Naive thymus-derived CD8-positive, alpha-beta T cell (primary cell): ENCODE results near the gene EP400. TPM values are rescaled to one million over a fixed set of nuclear protein-coding genes. Genes with fewer than 3 reads are reported as not detected.

ENCODE experiments used
- ATAC-seq, 2 donors: fragments of 150-1000 bp; cut with Tn5 transposase in 1 of 2; sonication (Bioruptor Pico), chemical (Tn5 transposase) in 1 of 2; 1 replicate in 1 of 2; 2 replicates in 1 of 2; pipeline ENCODE4 v1.10.0; 2021; ENCODE audit warnings: mild to moderate bottlenecking in 2 of 2, moderate library complexity in 2 of 2
- POLR2A ChIA-PET: fragments of 350-600 bp; sonication (Branson Sonifier 250); formaldehyde crosslinking; loops from one replicate; lab custom pipeline; 2021; ENCODE audit warnings: antibody characterized with exemption; lab: Charles Lee
- DNase-seq, 10 donors: peaks; one replicate each; pipeline versions ENCODE4 v3.0.0 to v3.0.0-alpha.2; 2020 to 2022
- H3K27ac Mint-ChIP-seq, 10 donors: one replicate each; pipeline ENCODE4 v1.8.0; 2020 to 2022; ENCODE audit warnings: mild to moderate bottlenecking in 10 of 10, mixed read lengths in 10 of 10, moderate library complexity in 4 of 10, inconsistent platforms in 1 of 10
- H3K27me3 Mint-ChIP-seq, 5 donors: one replicate each; pipeline ENCODE4 v1.8.0; 2021 to 2022; ENCODE audit warnings: mixed read lengths in 5 of 5
- H3K36me3 Mint-ChIP-seq, 3 donors: one replicate each; pipeline ENCODE4 v1.8.0; 2020 to 2022; ENCODE audit warnings: mixed read lengths in 3 of 3, mild to moderate bottlenecking in 2 of 3, inconsistent platforms in 1 of 3
- H3K4me1 Mint-ChIP-seq, 4 donors: one replicate each; pipeline ENCODE4 v1.8.0; 2021 to 2022; ENCODE audit warnings: mixed read lengths in 4 of 4
- H3K4me3 Mint-ChIP-seq, 10 donors: one replicate each; pipeline ENCODE4 v1.8.0; 2020 to 2022; ENCODE audit warnings: mild to moderate bottlenecking in 10 of 10, mixed read lengths in 10 of 10, moderate library complexity in 6 of 10, inconsistent platforms in 1 of 10
- H3K9me3 Mint-ChIP-seq, 9 donors: one replicate each; pipeline ENCODE4 v1.8.0; 2020 to 2022; ENCODE audit warnings: mixed read lengths in 9 of 9, mild to moderate bottlenecking in 3 of 9, inconsistent platforms in 1 of 9, moderate library complexity in 1 of 9
- polyA plus RNA-seq, 3 donors: library from polyadenylated mRNA; unstranded; fragments of 300-500 nt; fragmentation: Illumina TruSeq; gene quantifications; one replicate each; pipeline ENCODE4 v1.2.3, GENCODE V29; 2021
- total RNA-seq, 8 experiments: library from RNA in 2 of 8; stranded (reverse) in 2 of 8; gene quantifications; one replicate each; pipeline ENCODE4 v1.2.3 and lab custom pipeline; 2021 to 2026

EP400 gene
- total and polyA plus RNA-seq, 5 experiments from 2014 or later = 1.1 to 82.5 (median 3.4) TPM

GRCh38 chr12:131922772-131923171 lies 27.0 kb upstream of the EP400 start:
- Mint-ChIP-seq H3K9me3 (no peaks in the 10 kb centered on the region), H3K36me3 (peaks cover 0 to 6% (median 0%) of the 10 kb centered on the region in 3 donors), H3K27ac (peak overlapping the region in 2 of 10 donors; percentile 33 to 60), H3K4me1 (peaks cover 2 to 20% (median 6%) of the 10 kb centered on the region in 4 donors), H3K27me3 (no peaks in the 10 kb centered on the region), H3K4me3 (no peak overlapping the region)
- ATAC-seq = no peak
- no peak for DNase-seq
- POLR2A ChIA-PET = no interaction called here

- H3K27me3 Mint-ChIP-seq = no peaks in the 10 kb centered on the region
- ATAC-seq (no peak), DNase-seq (peak in 1 of 10 donors; percentile 16)
- POLR2A ChIA-PET = no interaction called here
- H3K9me3 Mint-ChIP-seq = no peaks in the 10 kb centered on the region
- peak overlapping the region in 1 of 10 donors; percentile 33 for H3K27ac Mint-ChIP-seq
- peaks cover 0 to 6% (median 0%) of the 10 kb centered on the region in 3 donors for H3K36me3 Mint-ChIP-seq
- no peak overlapping the region for H3K4me3 Mint-ChIP-seq
- peaks cover 6 to 24% (median 9%) of the 10 kb centered on the region in 4 donors for H3K4me1 Mint-ChIP-seq
Measured at GRCh38 chr12:131923260-131923659, 26.5 kb upstream of the EP400 start.

- Mint-ChIP-seq H3K27me3 (no peaks in the 10 kb centered on the region), H3K27ac (peak overlapping the region in 4 of 10 donors; percentile 44 to 92 (median 58)), H3K4me1 (peaks cover 10 to 40% (median 21%) of the 10 kb centered on the region in 4 donors), H3K4me3 (peak overlapping the region; percentile 82 to 99 (median 91)), H3K36me3 (peaks cover 0 to 11% (median 3%) of the 10 kb centered on the region in 3 donors), H3K9me3 (no peaks in the 10 kb centered on the region)
- no peak for DNase-seq
- no peak for ATAC-seq
- POLR2A ChIA-PET = interaction anchor here (0.6 to 4.3 kb wide), 4 partner anchors 23 to 220 kb away, joined by 3 to 42 read pairs (median 5); partner anchors contain the start of gene EP400
Measured at GRCh38 chr12:131927110-131928079, 22.3 kb upstream of the EP400 start.

DNA sequence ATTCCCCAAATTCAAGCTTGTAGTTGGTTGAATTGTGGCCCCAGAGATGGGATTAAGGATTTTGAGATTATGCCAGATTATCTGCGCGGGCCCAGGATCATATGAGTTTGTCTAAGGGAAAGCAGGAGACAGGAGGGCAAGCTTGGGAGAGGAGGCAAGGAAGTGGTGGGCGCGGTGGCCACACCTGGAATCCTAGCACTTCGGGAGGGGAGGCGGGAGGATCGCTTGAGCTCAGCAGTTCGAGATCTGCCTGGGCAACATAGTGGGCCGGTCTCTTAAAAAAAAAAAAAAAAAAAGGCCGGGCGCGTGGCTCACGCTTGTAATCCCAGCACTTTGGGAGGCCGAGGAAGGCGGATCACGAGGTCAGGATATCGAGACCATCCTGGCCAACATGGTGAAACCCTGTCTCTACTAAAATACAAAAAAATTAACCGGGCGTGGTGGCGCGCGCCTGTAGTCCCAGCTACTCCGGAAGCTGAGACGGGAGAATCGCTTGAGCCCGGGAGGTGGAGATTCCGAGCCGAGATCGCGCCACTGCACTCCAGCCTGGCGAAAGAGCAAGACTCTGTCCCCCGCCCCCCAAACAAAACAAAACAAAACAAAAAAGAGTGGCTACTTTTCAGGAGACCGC lies 21.5 kb upstream of the EP400 start:
- no peaks in the 10 kb centered on the region for H3K27me3 Mint-ChIP-seq
- H3K36me3 Mint-ChIP-seq = peaks cover 0 to 17% (median 6%) of the 10 kb centered on the region in 3 donors
- peak; percentile 8 to 10 for ATAC-seq
- no peaks in the 10 kb centered on the region for H3K9me3 Mint-ChIP-seq
- POLR2A ChIA-PET = interaction anchor here (0.6 to 4.3 kb wide), 5 partner anchors 22 to 221 kb away, joined by 3 to 42 read pairs (median 5); partner anchors contain the start of gene EP400
- no peak for DNase-seq
- H3K4me3 Mint-ChIP-seq = peak overlapping the region; percentile 82 to 99 (median 91)
- peak overlapping the region in 9 of 10 donors; percentile 52 to 95 (median 80) for H3K27ac Mint-ChIP-seq
- peaks cover 14 to 38% (median 21%) of the 10 kb centered on the region in 4 donors for H3K4me1 Mint-ChIP-seq

DNA sequence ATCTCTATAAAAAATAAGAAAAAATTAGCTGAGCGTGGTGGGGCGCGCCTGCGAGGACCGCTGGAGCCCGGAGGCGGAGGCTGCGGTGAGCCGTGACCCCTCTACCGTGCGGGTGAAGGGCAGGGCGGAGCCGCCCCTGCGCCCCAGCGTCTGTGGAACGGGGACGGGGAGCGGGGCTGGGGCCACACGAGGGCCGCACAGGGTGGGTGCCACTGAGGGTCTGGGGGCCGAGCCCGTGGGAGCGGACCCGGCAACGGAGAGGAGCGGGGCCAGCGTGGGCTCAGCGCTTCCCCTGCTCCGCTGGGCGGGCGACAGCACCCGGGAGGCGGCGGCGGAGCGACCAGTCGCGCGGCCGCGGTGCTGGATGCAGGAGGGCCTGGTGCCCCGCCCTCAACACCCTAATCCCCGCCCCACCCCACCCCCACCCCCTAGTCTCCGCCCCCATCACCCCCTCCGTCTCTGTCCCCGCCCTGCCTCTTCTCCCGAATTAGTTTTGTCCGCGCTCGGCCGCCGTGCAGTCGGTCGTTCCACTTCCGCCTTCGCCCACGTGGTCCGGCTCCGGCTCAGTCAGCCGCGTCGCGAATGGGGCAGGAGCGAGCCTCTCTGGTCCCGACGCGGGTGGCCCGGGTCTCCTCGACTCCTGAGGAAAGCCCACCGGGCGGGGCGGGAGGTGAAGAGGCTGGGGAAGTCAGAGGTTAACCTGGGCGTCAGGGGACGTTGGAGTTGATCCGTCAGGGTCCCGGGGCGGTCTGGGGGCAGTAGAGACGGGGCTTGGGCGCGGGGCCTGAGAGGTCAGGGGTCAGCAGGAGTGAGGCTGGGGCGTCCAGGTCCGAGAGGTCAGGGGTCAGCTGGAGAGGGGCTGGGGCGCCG lies 20.8 kb upstream of the EP400 start, which contains the start of gene PUS1:
Gene PUS1, plus strand, starts transcription at position 566 of the 870 bp plus-strand sequence. CDS start 447 bp downstream, outside the sequence.
- H3K4me1 Mint-ChIP-seq = peaks cover 14 to 33% (median 21%) of the 10 kb centered on the region in 4 donors
- ATAC-seq (peak; percentile 82 to 83), DNase-seq (peak; percentile 89 to 97 (median 92))
- no peaks in the 10 kb centered on the region for H3K9me3 Mint-ChIP-seq
- H3K27ac Mint-ChIP-seq = peak within 1 kb of the TSS; percentile 77 to 95 (median 92)
- POLR2A ChIA-PET = interaction anchor here (0.6 to 4.3 kb wide), 8 partner anchors 10 to 153 kb away, joined by 3 to 42 read pairs (median 5); partner anchors contain the start of gene EP400
- H3K4me3 Mint-ChIP-seq = peak within 1 kb of the TSS; percentile 88 to 99 (median 94)
- H3K27me3 Mint-ChIP-seq = no peaks in the 10 kb centered on the region
- peaks cover 0 to 24% (median 6%) of the 10 kb centered on the region in 3 donors for H3K36me3 Mint-ChIP-seq

DNA sequence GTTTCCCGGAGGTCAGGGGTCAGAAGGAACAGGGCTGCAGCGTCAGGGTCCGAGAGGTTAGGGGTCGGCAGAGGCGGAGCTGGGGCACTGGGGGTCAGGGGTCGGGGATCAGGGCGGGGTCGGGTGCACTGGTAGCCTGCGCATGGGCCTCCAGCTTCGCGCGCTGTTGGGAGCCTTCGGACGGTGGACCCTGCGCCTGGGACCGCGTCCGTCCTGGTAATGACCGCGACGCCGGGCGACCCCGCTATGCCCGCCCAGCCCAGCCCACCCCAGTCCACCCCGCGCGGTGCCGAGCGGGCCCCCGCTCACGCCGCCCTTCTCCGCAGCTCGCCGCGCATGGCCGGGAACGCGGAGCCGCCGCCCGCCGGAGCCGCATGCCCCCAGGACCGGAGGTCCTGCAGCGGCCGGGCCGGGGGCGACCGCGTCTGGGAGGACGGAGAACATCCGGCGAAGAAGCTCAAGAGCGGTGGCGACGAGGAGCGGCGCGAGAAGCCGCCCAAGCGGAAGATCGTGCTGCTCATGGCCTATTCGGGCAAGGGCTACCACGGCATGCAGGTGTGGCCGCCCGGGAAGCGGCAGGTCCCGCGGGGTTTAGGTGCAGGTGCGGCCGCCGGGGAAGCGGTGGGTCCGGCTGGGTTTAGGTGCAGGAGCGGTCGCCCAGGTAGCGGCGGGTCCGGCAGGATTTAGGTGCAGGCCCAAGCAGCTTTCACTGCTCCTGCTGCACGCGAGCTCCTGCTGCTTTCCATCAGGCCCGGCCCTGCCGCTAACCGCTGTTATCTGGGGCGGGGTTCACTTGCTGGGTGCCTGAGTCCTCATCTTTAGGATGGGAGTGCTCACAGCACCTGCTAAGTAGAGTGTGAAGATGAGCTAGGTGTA lies 19.9 kb upstream of the EP400 start:
- peak overlapping the region; percentile 53 to 95 (median 92) for H3K27ac Mint-ChIP-seq
- DNase-seq = peak in 4 of 10 donors; percentile 24 to 36 (median 30)
- H3K27me3 Mint-ChIP-seq = no peaks in the 10 kb centered on the region
- no peaks in the 10 kb centered on the region for H3K9me3 Mint-ChIP-seq
- POLR2A ChIA-PET = interaction anchor here (0.6 to 4.3 kb wide), 8 partner anchors 9 to 40 kb away, joined by 3 to 42 read pairs (median 4); partner anchors contain the start of gene EP400
- H3K36me3 Mint-ChIP-seq = peaks cover 0 to 31% (median 9%) of the 10 kb centered on the region in 3 donors
- H3K4me1 Mint-ChIP-seq = peaks cover 14 to 27% (median 19%) of the 10 kb centered on the region in 4 donors
- peak overlapping the region; percentile 88 to 99 (median 94) for H3K4me3 Mint-ChIP-seq
- peak in 1 of 2 donors; percentile 7 for ATAC-seq

DNA sequence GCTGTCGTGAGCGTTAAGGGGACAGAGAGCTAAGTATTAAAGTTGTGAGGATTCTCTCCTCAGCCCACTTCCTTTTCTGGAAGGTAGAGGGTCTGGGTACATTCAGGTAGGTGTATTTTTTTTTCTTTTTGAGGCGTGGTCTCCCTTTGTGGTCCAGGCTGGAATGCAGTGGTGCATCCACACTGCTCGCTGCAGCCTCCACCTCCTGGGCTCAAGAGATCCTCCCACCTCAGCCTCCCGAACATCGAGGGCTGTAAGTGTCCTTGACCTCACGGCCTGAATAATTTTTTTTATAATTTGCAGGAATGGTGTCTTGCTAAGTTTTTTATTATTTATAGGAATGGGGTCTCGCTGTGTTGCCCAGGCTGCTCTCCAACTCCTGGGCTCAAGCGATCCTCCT lies 19.2 kb upstream of the EP400 start:
- H3K4me3 Mint-ChIP-seq = peak overlapping the region; percentile 82 to 99 (median 87)
- ATAC-seq (no peak), DNase-seq (no peak)
- H3K4me1 Mint-ChIP-seq = peaks cover 14 to 23% (median 18%) of the 10 kb centered on the region in 4 donors
- POLR2A ChIA-PET = interaction anchor here (0.6 to 4.3 kb wide), 5 partner anchors 14 to 33 kb away, joined by 3 to 42 read pairs (median 4); partner anchors contain the start of gene EP400
- peak overlapping the region in 9 of 10 donors; percentile 10 to 85 (median 78) for H3K27ac Mint-ChIP-seq
- H3K27me3 Mint-ChIP-seq = no peaks in the 10 kb centered on the region
- H3K36me3 Mint-ChIP-seq = peaks cover 0 to 34% (median 9%) of the 10 kb centered on the region in 3 donors
- H3K9me3 Mint-ChIP-seq = no peaks in the 10 kb centered on the region

DNA sequence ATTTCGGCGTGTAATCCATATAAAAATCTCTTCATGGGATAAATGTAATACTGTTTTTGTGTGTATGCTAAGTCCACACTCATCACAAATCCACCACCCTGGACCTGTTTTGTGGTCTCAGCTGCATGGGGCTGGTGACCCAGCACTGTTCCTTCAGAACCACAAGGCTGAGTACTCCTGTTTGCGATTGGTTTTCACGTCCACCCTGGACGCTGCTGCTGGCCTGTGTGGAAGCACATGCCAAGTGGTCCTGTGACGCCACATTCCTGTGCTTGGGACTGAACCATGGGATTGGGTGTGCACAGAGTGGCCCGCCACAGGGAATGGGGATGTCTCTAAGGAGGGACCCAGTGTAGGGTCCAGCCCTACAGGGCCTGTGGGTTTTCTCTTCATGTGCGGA lies 16.4 kb upstream of the EP400 start:
- H3K4me3 Mint-ChIP-seq = no peak overlapping the region
- H3K9me3 Mint-ChIP-seq = no peaks in the 10 kb centered on the region

GRCh38 chr12:131934535-131934934 lies 15.2 kb upstream of the EP400 start:
- POLR2A ChIA-PET = interaction anchor here (1.0 kb wide), 1 partner anchor 15 kb away, joined by 3 read pairs; the partner anchor contains the start of gene EP400
- DNase-seq (no peak), ATAC-seq (no peak)
- H3K9me3 Mint-ChIP-seq = no peaks in the 10 kb centered on the region
- H3K27me3 Mint-ChIP-seq = no peaks in the 10 kb centered on the region
- H3K4me3 Mint-ChIP-seq = no peak overlapping the region
- no peak overlapping the region for H3K27ac Mint-ChIP-seq
- H3K4me1 Mint-ChIP-seq = peaks cover 7 to 14% (median 9%) of the 10 kb centered on the region in 4 donors
- H3K36me3 Mint-ChIP-seq = peaks cover 0 to 58% (median 12%) of the 10 kb centered on the region in 3 donors

More for the DNA sequence above, 16.4 kb upstream of the EP400 start:
- POLR2A ChIA-PET = no interaction called here
- Mint-ChIP-seq H3K27me3 (no peaks in the 10 kb centered on the region), H3K27ac (no peak overlapping the region), H3K4me1 (peaks cover 11 to 16% (median 12%) of the 10 kb centered on the region in 4 donors), H3K36me3 (peaks cover 0 to 54% (median 9%) of the 10 kb centered on the region in 3 donors)
- no peak for DNase-seq
- ATAC-seq = no peak

GRCh38 chr12:131938082-131938481 lies 11.7 kb upstream of the EP400 start:
- POLR2A ChIA-PET = no interaction called here
- Mint-ChIP-seq H3K27ac (peak overlapping the region in 1 of 10 donors; percentile 35), H3K27me3 (no peaks in the 10 kb centered on the region), H3K36me3 (peaks cover 0 to 69% (median 9%) of the 10 kb centered on the region in 3 donors), H3K4me1 (no peaks in the 10 kb centered on the region), H3K4me3 (no peak overlapping the region), H3K9me3 (no peaks in the 10 kb centered on the region)
- ATAC-seq (no peak), DNase-seq (no peak)
